SK-N-MC (cell line): Measurements from ENCODE around the gene SETD2.
"Not testable (repeated sequence)": the region's sequence is repeated elsewhere in the genome, so short reads cannot be mapped to it uniquely, and the experiment has no call there.

Experiments
- EZH2 ChIP-seq: fragments of 200-600 bp; sonication (generic); IDR thresholded peaks from one replicate; pipeline ENCODE4 v1.6.1; 2017; ENCODE audit warnings: antibody characterized with exemption
- FOXP2 ChIP-seq: optimal IDR thresholded peaks from 2 replicates; pipeline ENCODE3; 2011; ENCODE audit warnings: mild to moderate bottlenecking, moderate library complexity; ENCODE audit not compliant: insufficient read depth; ENCODE audit errors: extremely low read length, control extremely low read depth
- POLR2AphosphoS5 ChIP-seq: IDR thresholded peaks from 2 replicates; pipeline ENCODE4 v1.6.1; 2012; ENCODE audit warnings: mild to moderate bottlenecking, low read depth, low read length, borderline replicate concordance

DNA sequence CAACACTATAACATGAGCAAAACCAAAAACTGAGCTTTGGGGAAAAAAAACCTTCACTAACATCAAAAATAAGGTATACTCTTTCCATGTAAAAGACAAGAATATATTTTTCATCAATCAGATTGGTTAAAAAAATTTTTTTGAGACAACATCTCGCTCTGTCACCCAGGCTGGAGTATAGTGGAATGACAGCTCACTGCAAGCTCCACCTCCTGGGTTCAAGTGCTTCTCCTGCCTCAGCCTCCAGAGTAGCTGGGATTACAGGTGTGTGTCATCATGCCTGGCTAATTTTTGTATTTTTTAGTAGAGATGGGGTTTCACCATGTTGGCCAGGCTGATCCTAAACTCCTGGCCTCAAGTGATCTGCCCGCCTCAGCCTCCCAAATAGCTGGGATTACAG is 48.4 kb downstream of the SETD2 start:
- TF ChIP-seq EZH2, POLR2AphosphoS5, FOXP2: not testable (repeated sequence)
